H9 (cell line): ENCODE data around the gene KCNH1. TPM values are rescaled to one million over a fixed set of nuclear protein-coding genes. Genes with fewer than 3 reads are reported as not detected.

Source experiments
- DNase-seq: peaks from one replicate; pipeline ENCODE4 v3.0.0-alpha.2; 2017
- H2AFZ ChIP-seq: one replicate; pipeline ENCODE4 v1.6.1; 2013; ENCODE audit warnings: mild to moderate bottlenecking, low read length, control low read depth, moderate library complexity
- H2AK5ac ChIP-seq: 2 replicates; pipeline ENCODE4 v1.6.1; 2013; ENCODE audit warnings: low read length, control low read depth, mixed read lengths; ENCODE audit not compliant: insufficient read length
- H2BK120ac ChIP-seq: one replicate; pipeline ENCODE4 v1.6.1; 2013; ENCODE audit warnings: low read depth, mild to moderate bottlenecking, low read length, control low read depth, inconsistent platforms; ENCODE audit not compliant: poor library complexity, severe bottlenecking
- H2BK12ac ChIP-seq: 2 replicates; pipeline ENCODE4 v1.6.1; 2013; ENCODE audit warnings: low read length, control low read depth, mixed read lengths, low read depth; ENCODE audit not compliant: insufficient read length
- H2BK15ac ChIP-seq: 2 replicates; pipeline ENCODE4 v1.6.1; 2013; ENCODE audit warnings: low read depth, low read length, control low read depth
- H2BK20ac ChIP-seq: one replicate; pipeline ENCODE4 v1.6.1; 2013; ENCODE audit warnings: low read depth, mild to moderate bottlenecking, low read length, control low read depth, inconsistent platforms; ENCODE audit not compliant: poor library complexity, severe bottlenecking
- H2BK5ac ChIP-seq: 2 replicates; pipeline ENCODE4 v1.6.1; 2013; ENCODE audit warnings: low read length, control low read depth, mixed read lengths; ENCODE audit not compliant: insufficient read length
- H3K14ac ChIP-seq: 2 replicates; pipeline ENCODE4 v1.6.1; 2013; ENCODE audit warnings: low read length, control low read depth; ENCODE audit not compliant: insufficient read depth
- H3K18ac ChIP-seq: 2 replicates; pipeline ENCODE4 v1.6.1; 2013; ENCODE audit warnings: low read depth, mild to moderate bottlenecking, mixed read lengths, low read length, control low read depth; ENCODE audit not compliant: insufficient read length
- H3K23ac ChIP-seq: 2 replicates; pipeline ENCODE4 v1.6.1; 2013; ENCODE audit warnings: low read length, control low read depth, mixed read lengths, low read depth; ENCODE audit not compliant: insufficient read length
- H3K23me2 ChIP-seq: 2 replicates; pipeline ENCODE4 v1.6.1; 2013; ENCODE audit warnings: low read depth, mild to moderate bottlenecking, mixed read lengths, low read length, control low read depth; ENCODE audit not compliant: insufficient read length, poor library complexity, severe bottlenecking
- H3K27ac ChIP-seq: 2 replicates; pipeline ENCODE4 v1.5.1; 2013; ENCODE audit warnings: low read length, control low read depth, mixed read lengths, low read depth; ENCODE audit not compliant: insufficient read length
- H3K27me3 ChIP-seq: 2 replicates; pipeline ENCODE4 v1.6.1; 2013; ENCODE audit warnings: low read length, control low read depth, inconsistent platforms; ENCODE audit not compliant: insufficient read depth
- H3K4ac ChIP-seq: 2 replicates; pipeline ENCODE4 v1.6.1; 2013; ENCODE audit warnings: low read depth, mild to moderate bottlenecking, control low read depth, inconsistent platforms, low read length, moderate library complexity
- H3K4me1 ChIP-seq: 2 replicates; pipeline ENCODE4 v1.6.1; 2013; ENCODE audit warnings: low read length, control low read depth, inconsistent platforms; ENCODE audit not compliant: insufficient read depth
- H3K4me2 ChIP-seq: 2 replicates; pipeline ENCODE4 v1.6.1; 2013; ENCODE audit warnings: low read length, control low read depth, mixed read lengths; ENCODE audit not compliant: insufficient read length, insufficient read depth
- H3K56ac ChIP-seq: 2 replicates; pipeline ENCODE4 v1.6.1; 2013; ENCODE audit warnings: low read depth, mild to moderate bottlenecking, mixed read lengths, low read length, control low read depth; ENCODE audit not compliant: insufficient read length
- H3K79me1 ChIP-seq: 2 replicates; pipeline ENCODE4 v1.6.1; 2013; ENCODE audit warnings: low read depth, mild to moderate bottlenecking, moderate library complexity, low read length, control low read depth, inconsistent platforms; ENCODE audit not compliant: insufficient read depth, poor library complexity, severe bottlenecking
- H3K79me2 ChIP-seq: 2 replicates; pipeline ENCODE4 v1.6.1; 2013; ENCODE audit warnings: low read length, control low read depth, inconsistent platforms; ENCODE audit not compliant: insufficient read depth
- H3K9ac ChIP-seq: 2 replicates; pipeline ENCODE4 v1.6.1; 2013; ENCODE audit warnings: low read length, control low read depth, mixed read lengths; ENCODE audit not compliant: insufficient read length; ENCODE audit errors: extremely low read depth
- H3K9me3 ChIP-seq: one replicate; pipeline ENCODE4 v1.6.1; 2013; ENCODE audit warnings: low read depth, low read length, inconsistent platforms; ENCODE audit not compliant: control insufficient read depth
- H3T11ph ChIP-seq: one replicate; pipeline ENCODE4 v1.6.1; 2013; ENCODE audit warnings: mild to moderate bottlenecking, low read length, control low read depth, inconsistent platforms
- H4K20me1 ChIP-seq: one replicate; pipeline ENCODE4 v1.6.1; 2013; ENCODE audit not compliant: control insufficient read depth, insufficient read length, insufficient read depth
- H4K5ac ChIP-seq: 2 replicates; pipeline ENCODE4 v1.6.1; 2013; ENCODE audit warnings: low read depth, mild to moderate bottlenecking, mixed read lengths, low read length, control low read depth; ENCODE audit not compliant: insufficient read length
- H4K8ac ChIP-seq: replicated peaks from 2 replicates; pipeline ENCODE4 v1.6.1; 2013; ENCODE audit warnings: low read length, control low read depth, mixed read lengths, low read depth; ENCODE audit not compliant: insufficient read length
- H4K91ac ChIP-seq: 2 replicates; pipeline ENCODE4 v1.6.1; 2013; ENCODE audit warnings: low read depth, mild to moderate bottlenecking, moderate library complexity, mixed read lengths, low read length, control low read depth; ENCODE audit not compliant: insufficient read length
- H3K27ac Mint-ChIP-seq, 3 experiments: 2 replicates in 2 of 3; 3 replicates in 1 of 3; pipeline ENCODE4 v1.8.0; 2020 to 2021; ENCODE audit warnings: mixed read lengths in 3 of 3, mild to moderate bottlenecking in 1 of 3, moderate library complexity in 1 of 3
- H3K27me3 Mint-ChIP-seq: 2 replicates; pipeline ENCODE4 v1.8.0; 2021; ENCODE audit warnings: low read depth, mild to moderate bottlenecking, moderate library complexity, mixed read lengths
- H3K36me3 Mint-ChIP-seq, 3 experiments: 2 replicates in 2 of 3; 3 replicates in 1 of 3; pipeline ENCODE4 v1.8.0; 2020 to 2021; ENCODE audit warnings: low read depth in 3 of 3, mixed read lengths in 3 of 3; ENCODE audit not compliant: insufficient read depth in 1 of 3
- H3K4me1 Mint-ChIP-seq, 2 experiments: 2 replicates each; pipeline ENCODE4 v1.8.0; 2020; ENCODE audit warnings: mixed read lengths in 2 of 2
- H3K4me3 Mint-ChIP-seq, 2 experiments: 2 replicates in 1 of 2; 3 replicates in 1 of 2; pipeline ENCODE4 v1.8.0; 2020 to 2021; ENCODE audit warnings: mild to moderate bottlenecking in 2 of 2, mixed read lengths in 2 of 2, moderate library complexity in 1 of 2
- H3K9me3 Mint-ChIP-seq, 2 experiments: 2 replicates in 1 of 2; 3 replicates in 1 of 2; pipeline ENCODE4 v1.8.0; 2020; ENCODE audit warnings: mild to moderate bottlenecking in 2 of 2, mixed read lengths in 2 of 2, moderate library complexity in 1 of 2
- WGBS: extraction: QIAGEN DNeasy Blood & Tissue Kit; methylation state at CpG from one replicate; pipeline ENCODE4 v1.1.7; 2013; ENCODE audit warnings: missing lambda C conversion rate, low lambda C conversion rate, mixed read lengths; ENCODE audit not compliant: insufficient read length; ENCODE audit errors: extremely low coverage; 5-methylcytosine and 5-hydroxymethylcytosine counted together
- total RNA-seq: library from RNA; stranded (reverse); gene quantifications from 2 replicates; pipeline ENCODE4 v1.2.1, GENCODE V29; 2021
- TF ChIP-seq, protein P1 (sequence below): fragments of 200-600 bp; sonication (generic); conservative IDR thresholded peaks from 3 replicates; pipeline ENCODE4 v1.8.0; 2021; ENCODE audit warnings: antibody characterized with exemption, mild to moderate bottlenecking

KCNH1 gene
- total RNA-seq, 1 experiment from 2014 or later, result 0.11 TPM

DNA sequence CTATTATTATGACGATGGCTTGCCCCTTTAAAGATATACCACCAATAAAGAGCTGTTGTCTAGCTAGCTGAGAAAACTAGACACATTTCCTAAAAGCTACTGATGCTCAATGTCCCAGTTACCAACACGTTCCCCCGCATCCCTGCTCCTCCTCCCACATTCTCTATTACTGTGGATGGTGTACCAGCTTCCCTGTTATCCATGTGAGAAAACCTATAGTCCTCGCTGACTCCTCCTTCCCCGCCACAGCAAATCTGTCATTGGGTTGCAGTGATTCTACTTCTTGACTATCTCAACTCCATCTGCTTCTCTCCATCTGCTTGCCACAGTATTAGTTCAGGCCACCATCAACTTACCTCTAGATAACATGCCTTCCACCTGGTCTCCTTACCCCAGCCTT lies 337.5 kb downstream of the KCNH1 start:
- Histone ChIP-seq H3K23me2 (no peaks in the 10 kb centered on the region), H2AFZ (no peak overlapping the region), H2BK5ac (no peak overlapping the region), H2BK15ac (no peak overlapping the region), H2BK20ac (no peak overlapping the region), H3K4me2 (no peak overlapping the region), H3K14ac (no peak overlapping the region; the same call in 1 of the 2 replicates), H2AK5ac (no peak overlapping the region), H3K18ac (no peak overlapping the region), H3K27me3 (no peaks in the 10 kb centered on the region), H3K4me1 (no peaks in the 10 kb centered on the region), H3K9ac (no peak overlapping the region), H3K79me2 (no peaks in the 10 kb centered on the region), H3K27ac (no peak overlapping the region), H3K56ac (no peak overlapping the region), H2BK120ac (no peak overlapping the region), H4K5ac (no peak overlapping the region), H4K20me1 (no peaks in the 10 kb centered on the region), H3K4ac (no peak overlapping the region), H3K9me3 (no peaks in the 10 kb centered on the region), H4K8ac (no peak overlapping the region), H3T11ph (no peak overlapping the region), H3K79me1 (no peaks in the 10 kb centered on the region), H3K23ac (no peak overlapping the region), H4K91ac (no peak overlapping the region), H2BK12ac (no peak overlapping the region)
- Mint-ChIP-seq H3K4me1 (no peaks in the 10 kb centered on the region), H3K36me3 (no peaks in the 10 kb centered on the region), H3K27me3 (no peaks in the 10 kb centered on the region; the same call in 1 of the 2 replicates), H3K4me3 (no peak overlapping the region), H3K27ac (no peak overlapping the region), H3K9me3 (no peaks in the 10 kb centered on the region)
- no peak for DNase-seq
- WGBS, result no CpG with 5 or more reads among the region's 5 CpGs
- TF ChIP-seq, protein P1, sequence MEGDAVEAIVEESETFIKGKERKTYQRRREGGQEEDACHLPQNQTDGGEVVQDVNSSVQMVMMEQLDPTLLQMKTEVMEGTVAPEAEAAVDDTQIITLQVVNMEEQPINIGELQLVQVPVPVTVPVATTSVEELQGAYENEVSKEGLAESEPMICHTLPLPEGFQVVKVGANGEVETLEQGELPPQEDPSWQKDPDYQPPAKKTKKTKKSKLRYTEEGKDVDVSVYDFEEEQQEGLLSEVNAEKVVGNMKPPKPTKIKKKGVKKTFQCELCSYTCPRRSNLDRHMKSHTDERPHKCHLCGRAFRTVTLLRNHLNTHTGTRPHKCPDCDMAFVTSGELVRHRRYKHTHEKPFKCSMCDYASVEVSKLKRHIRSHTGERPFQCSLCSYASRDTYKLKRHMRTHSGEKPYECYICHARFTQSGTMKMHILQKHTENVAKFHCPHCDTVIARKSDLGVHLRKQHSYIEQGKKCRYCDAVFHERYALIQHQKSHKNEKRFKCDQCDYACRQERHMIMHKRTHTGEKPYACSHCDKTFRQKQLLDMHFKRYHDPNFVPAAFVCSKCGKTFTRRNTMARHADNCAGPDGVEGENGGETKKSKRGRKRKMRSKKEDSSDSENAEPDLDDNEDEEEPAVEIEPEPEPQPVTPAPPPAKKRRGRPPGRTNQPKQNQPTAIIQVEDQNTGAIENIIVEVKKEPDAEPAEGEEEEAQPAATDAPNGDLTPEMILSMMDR, result no peak
